HG03354 (cell line): ENCODE results near the gene COL17A1.

ENCODE experiments used
- ATAC-seq: cut with Tn5 transposase; IDR thresholded peaks from one replicate; pipeline ENCODE4 v1.9.1; 2021; ENCODE audit warnings: mild to moderate bottlenecking; ENCODE audit not compliant: unreplicated experiment, poor library complexity, severe bottlenecking

COL17A1 gene

DNA sequence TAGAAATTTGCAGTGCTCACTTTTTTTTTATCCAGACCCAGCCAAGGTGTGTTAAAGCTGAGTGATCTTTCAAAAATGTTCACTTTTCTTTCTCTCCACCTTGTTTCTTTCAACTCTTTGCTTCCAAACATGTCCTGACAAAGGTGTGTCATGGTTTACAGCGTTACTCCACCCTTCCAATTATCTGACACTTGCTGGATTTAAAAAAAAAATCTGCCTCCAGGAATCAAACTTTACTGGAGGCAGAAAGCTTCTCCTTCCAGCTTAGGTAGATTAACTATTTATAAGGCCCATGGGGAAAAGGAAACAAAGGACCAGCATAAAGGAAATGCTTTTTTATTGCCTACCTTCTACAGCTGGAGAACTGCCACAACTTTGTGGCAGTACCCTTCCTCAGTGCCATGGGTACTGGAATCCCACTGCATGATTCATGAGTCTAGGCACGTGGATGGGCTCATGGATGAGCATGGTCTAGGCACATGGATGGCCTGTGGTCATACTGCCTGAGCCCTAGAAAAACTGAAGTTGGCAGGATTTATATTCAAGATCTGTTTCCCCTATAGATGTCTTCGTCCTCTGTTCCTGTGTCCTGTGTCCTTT is at the start of gene COL17A1:
TSS of gene COL17A1 (minus strand) at position 80 of the 600 bp plus-strand sequence. CDS start 5,207 bp downstream, outside the sequence.
- ATAC-seq = no peak

DNA sequence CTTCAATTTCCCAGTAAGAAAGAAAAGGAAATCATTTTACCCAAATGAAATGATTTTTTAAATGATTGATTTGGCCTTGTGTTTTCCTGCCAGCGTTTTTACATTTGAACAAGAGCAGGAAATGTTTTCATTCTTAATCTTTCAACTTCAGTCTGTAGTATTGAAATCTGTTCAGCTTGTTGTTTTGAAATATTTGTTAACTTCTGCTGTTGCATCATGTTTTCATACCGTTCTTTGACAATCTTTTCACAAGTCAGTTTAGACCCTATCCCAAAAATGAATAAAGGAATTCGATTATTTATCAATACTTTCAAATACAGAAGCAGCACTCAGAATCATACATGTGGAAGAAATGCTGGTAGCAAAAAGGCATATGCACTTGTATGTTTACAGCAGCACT is 44.4 kb upstream of the COL17A1 start:
- no peak for ATAC-seq

DNA sequence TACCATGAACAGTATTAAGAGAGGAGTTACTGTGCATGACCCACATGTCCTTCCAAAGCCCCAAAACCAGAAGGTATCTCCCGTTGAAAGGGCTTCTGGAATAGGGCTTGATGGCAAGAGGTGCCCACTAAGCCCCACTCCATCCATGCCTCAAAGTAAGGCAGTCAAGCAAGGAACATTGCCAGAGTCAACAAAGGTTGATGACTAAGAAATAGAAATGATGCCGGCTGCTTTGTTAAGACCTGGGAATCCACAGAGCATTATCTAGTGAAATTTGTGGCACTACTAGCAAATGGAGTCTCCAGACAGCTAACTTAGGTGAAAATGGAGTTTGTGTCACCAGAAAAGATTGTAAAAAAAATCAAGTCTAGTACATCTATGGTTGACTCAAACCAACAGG is 42.5 kb upstream of the COL17A1 start:
- no peak for ATAC-seq

DNA sequence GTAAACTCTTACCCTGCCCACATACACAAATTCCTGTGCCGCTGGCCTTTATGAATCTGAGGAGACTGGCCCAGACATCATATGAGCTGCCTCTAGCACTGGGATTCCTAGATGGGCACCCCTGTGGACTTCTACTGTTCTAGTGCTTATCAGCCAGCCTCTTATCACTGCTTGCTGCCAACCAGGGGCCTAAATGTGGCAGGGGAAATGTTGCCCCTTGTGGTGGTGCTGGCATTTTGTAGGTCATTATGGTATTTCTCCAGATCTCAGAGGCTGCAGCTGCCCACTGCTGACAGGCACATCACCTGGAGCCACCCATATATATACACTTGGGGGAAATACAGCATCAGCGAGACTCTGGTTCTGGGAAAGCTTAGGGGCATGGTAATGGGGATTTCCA is 41.7 kb upstream of the COL17A1 start:
- no peak for ATAC-seq

DNA sequence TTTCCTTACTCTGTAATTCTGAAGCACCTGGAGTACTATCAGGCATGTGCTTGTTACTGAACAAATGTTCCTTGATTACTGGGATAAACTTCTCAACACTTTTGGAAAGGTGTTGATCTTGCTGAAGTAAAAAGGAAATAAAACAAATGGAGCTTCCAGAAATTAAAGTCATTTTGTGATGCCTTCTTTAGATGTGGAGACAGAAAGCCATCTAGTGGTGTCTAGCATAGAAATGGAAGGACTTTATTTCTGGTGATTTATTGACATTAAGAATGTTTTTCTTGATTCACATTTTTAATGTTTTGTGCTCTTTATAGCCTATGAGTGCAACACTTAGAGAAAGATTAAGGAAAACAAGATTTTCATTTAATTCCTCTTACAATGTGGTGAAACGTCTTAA is 37.7 kb upstream of the COL17A1 start:
- no peak for ATAC-seq

DNA sequence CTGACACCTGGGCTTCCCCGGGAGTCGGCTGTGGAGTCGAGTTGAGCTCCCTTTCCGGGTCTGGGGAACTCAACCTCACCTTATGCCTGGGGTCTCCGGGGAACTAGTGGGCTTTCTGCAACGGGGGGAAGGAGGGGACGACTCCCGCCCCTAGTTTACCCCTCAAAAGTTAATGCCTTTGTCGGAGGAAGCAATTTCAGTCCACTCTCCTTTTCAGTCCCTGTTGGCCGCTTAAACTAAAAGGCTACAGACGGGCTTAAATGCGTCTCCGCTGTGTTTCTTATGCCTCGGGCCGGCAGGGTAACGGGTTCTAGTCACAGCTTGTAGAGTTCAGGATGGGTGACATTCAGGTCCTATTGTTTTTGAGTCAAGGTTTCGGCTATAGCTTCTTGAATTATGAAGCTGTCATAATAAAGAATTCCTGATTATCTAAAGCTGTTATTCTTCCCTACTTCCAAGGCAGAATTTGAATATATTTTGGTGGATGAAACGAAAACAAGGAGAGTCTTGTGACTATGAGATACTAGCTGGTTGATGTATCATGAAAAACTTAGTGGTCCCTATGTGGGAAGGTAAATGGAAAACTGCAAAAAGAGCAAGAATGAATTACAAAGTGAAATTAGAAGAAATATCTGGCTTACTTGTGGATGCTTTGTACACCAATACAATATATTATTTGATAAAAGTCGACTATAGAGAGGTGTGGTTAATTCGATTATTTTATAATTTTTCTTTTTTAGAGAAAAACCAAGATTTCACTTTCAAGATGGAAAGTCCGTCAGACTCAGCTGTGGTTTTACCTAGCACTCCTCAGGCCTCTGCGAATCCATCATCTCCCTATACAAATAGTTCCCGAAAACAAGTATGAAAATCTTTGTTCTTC is 36.8 kb upstream of the COL17A1 start:
- ATAC-seq = peak; percentile 4

DNA sequence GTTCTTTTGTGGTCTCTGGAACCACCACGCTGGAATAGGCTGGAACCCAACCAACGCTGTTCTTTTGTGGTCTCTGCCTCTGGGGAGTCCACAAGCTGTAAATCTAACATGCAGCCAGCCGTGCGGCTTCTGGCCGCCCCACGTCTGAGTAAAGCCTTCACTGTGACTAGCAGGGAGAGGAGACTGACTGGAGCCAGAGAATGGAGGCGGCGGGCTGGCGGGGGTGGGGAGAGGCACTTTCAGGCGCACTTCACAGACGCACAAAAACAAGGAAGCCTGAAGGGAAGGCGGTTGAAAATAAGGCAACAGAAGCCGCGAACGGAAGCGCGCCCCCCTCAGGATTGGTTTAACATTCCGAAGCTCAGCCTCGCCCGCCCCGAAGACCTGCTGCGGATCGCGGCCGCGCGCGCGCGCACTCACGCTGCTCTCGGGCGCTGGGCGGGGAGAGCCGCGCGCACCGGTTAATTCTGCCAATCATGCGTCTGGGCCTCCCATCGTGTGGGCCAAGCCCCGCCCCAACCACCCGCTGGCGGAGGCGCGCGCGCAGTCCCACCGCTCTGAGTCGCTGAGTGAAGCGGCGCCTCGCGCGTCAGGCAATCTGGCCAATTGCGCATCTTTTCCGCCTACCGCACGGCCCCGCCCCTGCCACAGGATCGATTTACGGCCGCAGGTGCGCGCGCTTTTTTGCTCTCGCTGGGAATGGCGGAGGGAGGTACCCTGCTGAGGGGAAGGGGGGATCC is 36.0 kb upstream of the COL17A1 start, which contains the start of gene SFR1:
TSS of gene SFR1 (plus strand) at position 687 of the 740 bp plus-strand sequence. CDS start at position 700, 13 bp downstream.
- peak; percentile 91 for ATAC-seq

DNA sequence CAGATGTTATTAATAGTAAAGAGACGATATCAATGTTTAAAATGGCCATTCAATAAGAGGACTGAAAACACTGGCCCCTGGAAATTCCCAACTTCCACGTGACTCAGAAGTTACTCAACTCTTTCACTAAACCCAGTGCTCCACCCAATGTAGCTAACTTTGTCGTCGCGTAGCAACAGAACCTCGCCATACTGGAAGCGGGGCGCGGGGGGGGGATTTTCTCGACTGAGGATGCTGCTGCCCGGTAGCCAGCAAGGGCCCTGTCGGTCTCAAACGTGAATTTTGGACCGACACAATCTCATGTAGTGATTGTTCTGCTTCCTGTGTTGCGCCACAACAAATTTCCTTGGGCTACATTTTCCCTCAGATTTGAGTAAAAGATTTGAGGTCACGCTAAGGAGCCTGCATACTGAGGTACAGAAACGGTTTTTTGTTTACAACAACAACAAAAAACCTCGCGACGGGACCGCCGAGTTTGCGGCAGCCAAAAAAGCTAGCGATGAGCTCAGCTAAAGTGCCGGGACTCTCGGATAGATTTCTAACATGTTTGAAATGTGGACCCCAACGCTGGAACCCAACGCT is 35.3 kb upstream of the COL17A1 start:
- ATAC-seq = peak; percentile 52

DNA sequence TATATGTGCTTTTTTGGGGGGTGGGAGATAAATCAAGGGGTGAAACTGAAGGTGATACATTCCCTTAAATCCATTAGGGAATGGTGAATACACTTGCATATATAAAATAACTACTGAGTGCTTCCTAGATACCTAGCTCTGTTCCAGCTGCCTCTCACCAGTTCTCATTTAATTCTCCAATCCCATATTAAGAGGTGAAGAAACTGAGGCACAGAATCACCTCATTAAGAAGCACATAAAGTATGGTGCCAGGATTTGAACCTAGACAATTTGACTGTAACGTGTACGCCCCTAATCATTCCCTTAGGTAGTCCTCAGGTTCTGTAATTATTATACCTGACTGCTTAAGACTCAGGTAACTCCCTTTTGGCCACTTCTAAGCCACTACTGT is 34.8 kb upstream of the COL17A1 start:
- ATAC-seq = no peak

DNA sequence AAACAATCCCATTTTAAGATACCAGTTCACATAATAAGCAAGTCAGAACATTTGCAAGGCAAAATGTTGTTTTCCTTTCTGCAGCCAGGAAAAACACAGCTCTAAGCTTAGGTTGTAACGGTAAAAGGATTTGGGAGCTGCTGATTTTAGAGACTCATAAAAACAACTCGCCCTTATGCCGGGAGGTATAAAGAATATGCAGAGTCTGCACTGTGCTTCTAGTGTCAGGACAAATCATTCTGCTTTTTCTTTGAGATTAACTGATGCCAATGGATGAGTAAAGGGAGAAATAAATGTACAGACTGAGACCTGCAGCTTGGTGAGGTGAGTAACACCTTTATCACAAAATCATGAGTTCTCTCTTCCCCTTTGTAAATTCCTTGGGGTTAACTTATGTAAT is 34.3 kb upstream of the COL17A1 start:
- no peak for ATAC-seq

DNA sequence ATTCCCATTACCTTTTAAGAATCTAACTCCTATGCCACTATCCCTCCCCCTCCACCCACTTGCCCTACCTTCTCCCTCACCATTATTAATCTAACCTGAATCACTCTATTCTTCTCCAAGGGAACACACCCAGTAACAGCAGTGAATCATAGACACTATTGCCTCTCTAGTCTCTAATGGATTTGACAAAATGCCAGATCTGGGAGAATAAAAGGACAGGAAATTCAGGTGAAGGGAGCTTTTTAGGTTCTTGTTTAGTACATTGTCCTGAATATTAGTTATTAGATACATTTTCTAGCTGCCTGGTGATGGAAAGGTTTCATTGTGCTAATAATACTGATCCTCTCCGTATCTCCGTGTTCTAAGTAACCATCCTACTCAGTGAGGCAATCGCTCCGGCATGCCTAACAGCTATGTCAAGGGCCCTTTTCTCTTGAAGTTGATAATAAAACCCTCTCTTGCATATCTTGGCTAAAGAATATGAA is 32.2 kb upstream of the COL17A1 start:
- no peak for ATAC-seq

DNA sequence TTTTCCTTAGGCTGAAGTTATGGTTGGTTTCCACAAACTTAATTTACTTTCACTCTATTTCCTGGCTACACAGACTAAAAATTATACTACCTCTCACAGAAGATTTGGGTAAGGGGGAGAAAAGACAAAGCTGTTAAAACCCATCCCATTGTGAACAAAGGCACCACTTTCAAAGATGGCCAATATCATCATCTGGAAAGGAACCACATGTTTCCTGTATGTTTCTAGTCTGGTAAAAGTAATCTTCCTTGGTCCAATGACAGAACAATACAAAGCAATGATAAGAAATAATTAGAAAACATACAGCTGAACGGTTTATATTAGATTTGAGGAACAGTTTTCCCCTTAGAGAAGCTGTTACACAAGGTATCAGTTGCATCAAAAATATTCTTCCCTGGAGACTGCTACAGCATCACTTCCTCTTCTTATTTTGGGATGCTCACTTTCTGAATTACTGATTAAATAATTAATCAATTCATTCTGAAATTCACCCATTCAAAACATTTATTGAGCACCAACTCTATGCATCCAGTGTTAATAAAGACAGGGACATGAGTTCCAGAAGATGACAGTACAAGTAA is 27.8 kb upstream of the COL17A1 start:
- no peak for ATAC-seq

DNA sequence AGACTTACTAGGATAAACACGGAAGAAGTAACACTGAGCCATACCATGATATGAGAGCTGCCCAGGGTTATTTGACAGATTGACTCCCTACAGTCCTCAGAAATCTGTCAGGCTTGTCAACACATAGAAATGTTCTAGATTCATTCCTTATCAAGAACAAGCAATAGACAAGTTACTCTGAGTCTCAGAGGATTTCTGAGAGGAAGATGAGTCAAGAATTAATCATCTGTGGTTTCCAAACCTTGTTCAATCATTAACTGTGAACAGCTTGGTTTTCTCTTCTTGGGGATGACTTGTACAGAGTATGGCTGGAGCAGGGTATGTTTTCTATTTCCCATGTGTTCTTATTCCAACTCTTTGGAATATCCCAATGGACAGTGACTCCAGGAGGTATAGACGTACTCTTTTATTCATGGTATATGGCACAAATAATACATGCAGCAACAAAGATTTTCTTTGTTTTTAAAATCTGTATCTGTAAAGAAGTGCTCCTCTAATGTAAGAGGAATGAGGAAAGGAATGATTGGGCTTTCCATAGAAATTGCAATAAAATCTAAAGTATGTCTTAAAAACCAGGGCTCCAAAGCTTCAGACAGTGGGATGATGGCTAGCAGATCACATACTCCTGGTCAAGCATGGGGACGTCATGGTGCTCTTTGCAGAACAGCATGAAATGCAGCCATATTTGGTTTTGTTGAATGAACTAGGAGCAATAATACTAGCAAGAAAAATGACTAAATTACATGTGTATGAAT is 24.4 kb upstream of the COL17A1 start:
- peak; percentile 99 for ATAC-seq

DNA sequence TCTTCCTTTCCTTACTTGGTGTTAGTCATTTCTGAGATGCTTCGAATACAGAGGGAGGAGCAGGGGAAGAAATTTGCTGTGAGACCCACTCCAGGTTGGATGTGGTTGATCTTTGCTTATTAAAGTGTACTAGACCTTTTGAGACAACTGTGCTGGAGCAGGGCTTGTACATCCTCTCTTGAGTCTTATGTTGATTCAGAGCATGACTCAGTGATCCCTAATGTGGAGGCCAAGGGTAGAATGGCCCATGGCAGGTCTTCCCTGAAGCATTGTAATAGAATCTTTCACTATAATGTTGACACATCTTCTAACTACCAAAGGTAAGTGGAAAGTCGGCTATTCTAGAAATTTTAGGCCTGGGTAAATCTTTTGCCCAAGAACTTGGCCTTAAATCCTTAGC is 19.2 kb upstream of the COL17A1 start:
- no peak for ATAC-seq

DNA sequence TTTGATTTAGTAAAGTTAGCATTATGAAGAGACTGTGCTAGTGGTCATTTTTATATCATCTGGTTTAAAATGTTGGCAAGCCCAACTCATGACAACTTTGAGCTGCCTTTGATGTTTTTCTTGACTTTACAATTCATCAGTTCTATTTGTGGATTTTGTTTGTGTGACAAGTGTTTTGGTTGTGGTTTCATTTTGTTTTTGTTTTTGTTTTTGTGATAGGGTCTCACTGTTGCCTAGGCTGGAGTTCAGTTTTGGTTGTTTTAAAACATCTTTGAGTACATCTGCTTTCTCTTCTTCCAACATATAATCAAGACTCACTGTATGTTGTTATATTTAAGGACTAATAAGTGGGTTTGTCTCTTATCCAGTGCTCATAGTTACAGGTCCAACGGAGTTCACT is 18.7 kb upstream of the COL17A1 start:
- ATAC-seq = peak; percentile 71

DNA sequence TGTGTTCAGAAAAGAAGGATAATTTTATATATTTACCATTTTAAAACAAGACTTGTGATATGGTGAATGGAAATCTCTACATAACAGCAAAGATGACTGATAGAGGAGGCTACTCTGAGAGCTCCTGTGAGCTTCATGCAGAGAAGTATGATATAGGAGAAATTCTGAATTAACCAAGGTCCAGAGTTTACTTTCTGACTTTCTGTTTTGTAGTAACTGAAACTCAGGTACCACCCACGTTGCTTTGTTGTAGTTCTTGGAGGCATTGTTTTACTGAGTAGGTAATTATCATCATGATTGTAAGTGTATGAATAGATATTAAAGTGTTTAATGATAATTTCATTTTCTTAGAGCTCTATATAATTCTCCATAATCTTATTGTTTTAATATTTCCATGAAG is 18.3 kb upstream of the COL17A1 start:
- ATAC-seq = peak; percentile 59

DNA sequence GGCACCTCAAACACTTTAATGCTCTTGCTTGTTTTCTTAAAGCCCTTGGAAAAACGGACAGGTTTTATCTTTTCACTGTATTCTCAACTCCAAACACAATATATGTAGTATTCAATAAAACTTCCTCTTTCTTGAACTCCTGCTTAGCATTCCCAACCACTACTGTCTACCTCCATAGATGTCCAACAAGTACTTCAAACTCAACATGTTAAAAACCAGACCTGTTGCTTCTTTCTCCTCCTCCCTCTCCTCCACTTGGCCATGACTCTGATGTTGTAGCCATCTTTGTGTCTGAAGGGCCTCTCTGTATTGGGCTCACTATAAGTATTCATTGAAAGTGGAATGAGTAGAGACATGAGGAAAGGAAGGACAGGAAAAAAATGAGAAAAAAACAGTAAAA is 16.2 kb upstream of the COL17A1 start:
- no peak for ATAC-seq

DNA sequence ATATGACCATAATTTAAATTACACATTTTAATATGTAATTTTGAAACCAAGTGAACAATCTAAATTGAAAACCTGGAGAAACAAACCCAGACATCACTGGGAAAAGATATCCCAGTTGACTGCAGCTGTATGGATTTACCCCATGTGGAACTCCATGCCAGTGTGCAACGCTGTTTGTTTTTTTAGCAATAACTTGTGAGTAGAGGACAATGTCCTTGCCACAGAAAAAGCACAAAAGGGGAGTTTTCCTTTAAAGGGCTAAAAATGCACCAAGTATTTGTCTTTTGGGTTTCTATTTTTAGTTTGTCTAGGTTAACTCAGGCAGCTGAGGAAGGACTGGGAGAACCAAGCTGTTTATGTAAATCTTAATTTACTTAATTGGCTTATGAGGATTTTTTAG is 15.1 kb upstream of the COL17A1 start:
- ATAC-seq = no peak

DNA sequence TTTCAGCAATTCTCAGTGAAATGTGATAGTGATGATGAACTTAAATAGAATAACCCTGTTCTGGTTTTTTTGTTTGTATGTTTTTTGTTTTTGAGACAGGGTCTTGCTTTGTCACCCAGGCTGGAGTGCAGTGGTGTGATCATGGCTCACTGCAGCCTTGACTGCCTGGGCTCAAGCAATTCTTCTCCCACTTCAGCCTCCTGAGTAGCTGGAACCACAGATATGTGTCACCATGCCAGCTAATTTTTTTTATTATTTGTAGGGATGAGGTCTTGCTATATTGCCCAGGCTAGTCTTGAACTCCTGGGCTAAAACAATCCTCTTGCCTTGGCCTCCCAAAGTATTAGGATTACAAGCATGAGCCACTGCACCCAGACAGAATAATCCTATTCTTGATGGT is 14.3 kb upstream of the COL17A1 start:
- ATAC-seq = no peak
